Stomach (tissue), 9 donors: ENCODE measurements around the gene AMELX. TPM values are rescaled to one million over a fixed set of nuclear protein-coding genes. Genes with fewer than 3 reads are reported as not detected.

Experiments used
- DNase-seq, 2 donors: peaks; one replicate each; pipeline versions ENCODE4 v3.0.0 to v3.0.0-alpha.2; 2013 to 2019
- H3K27ac ChIP-seq, 5 donors: fragments of 200-600 bp in 4 of 5; sonication (generic) in 4 of 5; one replicate each; pipeline ENCODE4 v1.5.1; 2013 to 2019; ENCODE audit warnings: mild to moderate bottlenecking in 1 of 5, moderate library complexity in 1 of 5
- H3K27me3 ChIP-seq, 3 donors: fragments of 200-600 bp; sonication (generic); one replicate each; pipeline ENCODE4 v1.5.1; 2017 to 2019; ENCODE audit warnings: mixed run types in 1 of 3
- H3K36me3 ChIP-seq, 4 donors: fragments of 200-600 bp; sonication (generic); 1 replicate in 3 of 4; 2 replicates in 1 of 4; pipeline ENCODE4 v1.5.1; 2016 to 2019
- H3K4me1 ChIP-seq, 4 donors: fragments of 200-600 bp; sonication (generic); one replicate each; pipeline ENCODE4 v1.5.1; 2016 to 2019
- H3K4me3 ChIP-seq, 4 donors: fragments of 200-600 bp; sonication (generic) in 3 of 4; one replicate each; pipeline ENCODE4 v1.5.1; 2016 to 2019; ENCODE audit warnings: mild to moderate bottlenecking in 1 of 4
- H3K9me3 ChIP-seq, 4 donors: fragments of 200-600 bp; sonication (generic); one replicate each; pipeline ENCODE4 v1.5.1; 2016 to 2019
- EP300 ChIP-seq: sonication (generic); formaldehyde crosslinking; IDR thresholded peaks from one replicate; pipeline ENCODE4 v1.6.1; 2017; ENCODE audit warnings: antibody characterized with exemption
- POLR2A ChIP-seq, 4 donors: fragments of 450-650 bp; IDR thresholded peaks; one replicate each; pipeline ENCODE4 v1.6.1; 2016; ENCODE audit warnings: antibody characterized with exemption in 4 of 4, control low read depth in 2 of 4, mild to moderate bottlenecking in 1 of 4, moderate library complexity in 1 of 4
- POLR2AphosphoS5 ChIP-seq, 3 donors: sonication (generic); formaldehyde crosslinking; IDR thresholded peaks; one replicate each; pipeline ENCODE4 v1.6.1; 2016; ENCODE audit warnings: antibody characterized with exemption in 3 of 3
- WGBS, 5 donors: extraction: QIAGEN DNeasy Blood & Tissue Kit in 3 of 5; methylation state at CpG; one replicate each; pipeline versions ENCODE4 v1.1.5 to v1.1.7; 2013 to 2018; 5-methylcytosine and 5-hydroxymethylcytosine counted together
- intact Hi-C: fragments of 100-400 bp; cut with DNase I; formaldehyde crosslinking; loops from one replicate; pipeline ENCODE4 v1.15.1; 2023; ENCODE audit warnings: low total_unique reads
- polyA plus RNA-seq, 3 donors: library from polyadenylated mRNA; stranded (reverse); fragments of 200-250 nt; gene quantifications; one replicate each; pipeline ENCODE4 v1.2.3, GENCODE V29; 2013
- total RNA-seq, 5 donors: library from RNA; depleted of rRNA; stranded (reverse); fragments of >200 nt; gene quantifications; one replicate each; pipeline versions ENCODE4 v1.1.0 to v1.2.3, GENCODE V29; 2014 to 2016
- TF ChIP-seq, protein P1 (sequence below), 7 experiments: fragments of 450-650 bp in 4 of 7; fragments of 200-600 bp in 3 of 7; sonication (generic) in 3 of 7; IDR thresholded peaks; one replicate each; pipeline ENCODE4 v1.5.1; 2016 to 2019; ENCODE audit warnings: antibody characterized with exemption in 7 of 7, control low read depth in 2 of 7, mild to moderate bottlenecking in 1 of 7
- donor health status: healthy with polysubstance abuse.
- donor health status: Bipolar disorder and iron deficiency.
- donor health status: healthy.

AMELX gene
- total and polyA plus RNA-seq, 8 donors = not detected

DNA sequence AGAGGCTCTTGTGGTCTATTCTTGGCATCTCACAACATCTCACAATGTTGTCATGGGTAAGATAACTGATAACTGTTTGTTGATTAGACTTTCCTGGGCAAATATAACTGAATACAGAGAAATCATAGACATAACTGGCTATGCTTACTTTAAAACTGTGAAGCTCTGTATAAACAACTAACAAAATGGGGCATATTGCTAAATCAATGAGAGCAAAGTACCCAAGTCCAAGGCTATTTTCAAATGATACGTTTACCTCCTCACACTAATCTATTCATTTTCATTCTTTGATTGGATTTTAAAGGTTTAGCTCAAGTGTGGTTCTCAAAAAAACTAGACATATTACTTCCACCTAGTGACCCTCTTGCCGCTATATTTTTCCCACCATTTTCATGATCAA lies 38.6 kb downstream of the AMELX start:
- Histone ChIP-seq H3K27me3 (no peaks in the 10 kb centered on the region), H3K4me1 (no peaks in the 10 kb centered on the region), H3K36me3 (no peaks in the 10 kb centered on the region), H3K27ac (no peak overlapping the region), H3K9me3 (no peaks in the 10 kb centered on the region), H3K4me3 (no peak overlapping the region)
- no peak for DNase-seq
- no peak for TF ChIP-seq POLR2AphosphoS5 (IDR thresholded peaks at IDR 0.05)
- TF ChIP-seq POLR2A (IDR thresholded peaks at IDR 0.05) = no peak
- TF ChIP-seq EP300 = no peak
- TF ChIP-seq, protein P1, sequence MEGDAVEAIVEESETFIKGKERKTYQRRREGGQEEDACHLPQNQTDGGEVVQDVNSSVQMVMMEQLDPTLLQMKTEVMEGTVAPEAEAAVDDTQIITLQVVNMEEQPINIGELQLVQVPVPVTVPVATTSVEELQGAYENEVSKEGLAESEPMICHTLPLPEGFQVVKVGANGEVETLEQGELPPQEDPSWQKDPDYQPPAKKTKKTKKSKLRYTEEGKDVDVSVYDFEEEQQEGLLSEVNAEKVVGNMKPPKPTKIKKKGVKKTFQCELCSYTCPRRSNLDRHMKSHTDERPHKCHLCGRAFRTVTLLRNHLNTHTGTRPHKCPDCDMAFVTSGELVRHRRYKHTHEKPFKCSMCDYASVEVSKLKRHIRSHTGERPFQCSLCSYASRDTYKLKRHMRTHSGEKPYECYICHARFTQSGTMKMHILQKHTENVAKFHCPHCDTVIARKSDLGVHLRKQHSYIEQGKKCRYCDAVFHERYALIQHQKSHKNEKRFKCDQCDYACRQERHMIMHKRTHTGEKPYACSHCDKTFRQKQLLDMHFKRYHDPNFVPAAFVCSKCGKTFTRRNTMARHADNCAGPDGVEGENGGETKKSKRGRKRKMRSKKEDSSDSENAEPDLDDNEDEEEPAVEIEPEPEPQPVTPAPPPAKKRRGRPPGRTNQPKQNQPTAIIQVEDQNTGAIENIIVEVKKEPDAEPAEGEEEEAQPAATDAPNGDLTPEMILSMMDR (IDR thresholded peaks at IDR 0.05) = no peak
- WGBS, 5 donors = 65 to 89% (median 80%) methylated on average over 2 of the region's 2 CpGs
- intact Hi-C loops = no loop called here

DNA sequence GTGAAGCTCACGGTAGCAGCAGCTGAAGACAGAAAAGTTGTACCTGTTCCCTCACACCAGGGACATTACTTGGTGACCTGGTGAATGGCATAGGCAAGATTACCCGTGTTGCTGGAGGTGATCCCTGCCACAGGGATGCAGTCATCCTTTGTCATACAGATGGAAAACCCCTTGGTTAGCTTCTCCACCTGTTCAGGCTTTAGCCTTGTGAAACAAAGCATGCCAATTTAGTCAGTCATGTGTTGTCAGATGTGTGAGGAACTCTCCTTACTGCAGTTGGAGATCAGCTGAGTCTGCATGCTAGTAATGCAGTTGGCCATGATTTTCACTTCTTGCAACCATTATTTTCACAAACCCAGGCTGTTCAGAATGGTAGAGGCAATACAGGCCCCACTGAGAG lies 41.0 kb downstream of the AMELX start:
- H3K27me3 ChIP-seq = no peaks in the 10 kb centered on the region
- no peaks in the 10 kb centered on the region for H3K9me3 ChIP-seq
- H3K4me3 ChIP-seq = no peak overlapping the region
- no peak for TF ChIP-seq POLR2AphosphoS5 (IDR thresholded peaks at IDR 0.05)
- TF ChIP-seq, protein P1 (IDR thresholded peaks at IDR 0.05) = no peak
- no peak for TF ChIP-seq EP300
- TF ChIP-seq POLR2A (IDR thresholded peaks at IDR 0.05) = no peak
- H3K36me3 ChIP-seq = no peaks in the 10 kb centered on the region
- H3K4me1 ChIP-seq = no peaks in the 10 kb centered on the region
- no peak overlapping the region for H3K27ac ChIP-seq
- 55 to 96% (median 85%) methylated on average over 2 of the region's 2 CpGs for WGBS, 5 donors
- intact Hi-C loops = no loop called here
- DNase-seq = no peak

DNA sequence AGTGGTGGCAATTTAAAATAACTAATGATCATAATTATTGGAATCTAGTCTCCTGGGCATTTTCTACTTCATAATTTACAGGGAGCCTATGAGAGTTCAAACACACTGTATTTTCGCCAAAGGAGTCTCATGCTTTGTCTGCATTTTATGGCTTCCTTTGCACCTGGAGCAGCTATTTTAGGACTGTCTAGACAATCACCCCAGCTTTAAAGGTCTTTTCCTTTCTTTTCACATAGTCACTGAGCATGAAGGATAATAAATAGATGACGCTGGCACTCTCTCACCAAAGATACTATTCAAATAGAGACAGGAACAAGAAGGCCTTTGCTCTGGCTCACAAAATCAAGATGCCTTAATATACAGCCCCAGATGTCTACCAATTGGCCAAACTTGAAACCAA lies 43.0 kb downstream of the AMELX start:
- TF ChIP-seq POLR2A (IDR thresholded peaks at IDR 0.05) = no peak
- TF ChIP-seq, protein P1 (IDR thresholded peaks at IDR 0.05) = no peak
- no peak for TF ChIP-seq POLR2AphosphoS5 (IDR thresholded peaks at IDR 0.05)
- no peak for TF ChIP-seq EP300
- no peak overlapping the region for H3K27ac ChIP-seq
- no peaks in the 10 kb centered on the region for H3K36me3 ChIP-seq
- no peak overlapping the region for H3K4me3 ChIP-seq
- intact Hi-C loops = no loop called here
- H3K27me3 ChIP-seq = no peaks in the 10 kb centered on the region
- H3K9me3 ChIP-seq = no peaks in the 10 kb centered on the region
- DNase-seq = no peak
- WGBS, 5 donors = 76 to 95% (median 81%) methylated on average over 2 of the region's 2 CpGs
- peaks cover 0 to 2% (median 0%) of the 10 kb centered on the region in 4 donors for H3K4me1 ChIP-seq

DNA sequence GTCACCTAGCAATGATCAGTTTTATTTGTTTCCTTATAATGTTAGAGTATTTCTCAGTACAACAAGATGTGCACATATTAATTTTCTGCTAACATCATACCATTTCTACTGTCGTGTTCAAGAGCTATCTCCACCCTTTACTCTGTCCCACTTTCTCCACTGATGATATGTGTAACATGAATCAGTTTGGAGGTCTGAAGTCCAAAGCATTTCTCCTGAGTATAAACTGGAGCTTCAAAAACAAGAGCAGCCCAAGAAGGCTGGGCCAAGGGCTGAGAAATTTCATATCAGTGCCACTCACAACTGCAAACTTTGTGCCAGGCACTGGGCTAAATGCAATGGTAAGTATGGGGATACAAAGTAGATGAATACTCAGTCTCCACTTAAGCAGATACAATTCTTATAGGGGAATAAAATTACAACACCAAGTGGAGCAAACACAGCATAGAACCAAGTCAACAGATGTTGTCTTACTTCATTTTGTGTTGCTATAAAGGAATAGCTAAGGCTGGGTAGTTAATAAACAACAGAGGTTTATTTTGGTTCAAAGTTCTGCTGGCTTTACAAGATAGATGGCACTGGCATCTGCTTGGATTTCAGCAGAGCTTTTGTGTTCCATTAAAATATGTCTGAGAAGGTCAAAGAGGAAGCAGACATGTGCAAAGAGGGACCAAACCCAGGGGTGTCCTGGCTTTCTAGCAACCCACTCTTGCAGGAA lies 44.2 kb downstream of the AMELX start:
- intact Hi-C loops = no loop called here
- Histone ChIP-seq H3K27ac (no peak overlapping the region), H3K27me3 (no peaks in the 10 kb centered on the region), H3K36me3 (no peaks in the 10 kb centered on the region), H3K4me1 (peaks cover 0 to 13% (median 0%) of the 10 kb centered on the region in 4 donors), H3K4me3 (no peak overlapping the region), H3K9me3 (no peaks in the 10 kb centered on the region)
- 37 to 94% (median 89%) methylated on average over 1 of the region's 1 CpG for WGBS, 5 donors
- no peak for TF ChIP-seq EP300
- no peak for TF ChIP-seq POLR2A (IDR thresholded peaks at IDR 0.05)
- no peak for TF ChIP-seq POLR2AphosphoS5 (IDR thresholded peaks at IDR 0.05)
- TF ChIP-seq, protein P1 (IDR thresholded peaks at IDR 0.05) = no peak
- no peak for DNase-seq
